Body of pancreas (tissue), 4 donors: ENCODE results near the gene NIPA2.

Experiments used
- CTCF ChIP-seq, 7 experiments: fragments of 450-650 bp in 4 of 7; fragments of 200-600 bp in 3 of 7; sonication (generic) in 3 of 7; IDR thresholded peaks; one replicate each; pipeline ENCODE4 v1.5.1; 2016 to 2019; ENCODE audit warnings: antibody characterized with exemption in 7 of 7
- POLR2A ChIP-seq, 3 donors: fragments of 450-650 bp; IDR thresholded peaks; one replicate each; pipeline ENCODE4 v1.6.1; 2016; ENCODE audit warnings: antibody characterized with exemption in 3 of 3, mild to moderate bottlenecking in 2 of 3

GRCh38 chr15:22902981-22903380 lies 64.5 kb downstream of the NIPA2 start:
- TF ChIP-seq CTCF (IDR thresholded peaks at IDR 0.05) (no peak), POLR2A (IDR thresholded peaks at IDR 0.05) (no peak)
